ENCODE measurements around the gene CRLF1.
A peak's percentile ranks its signal among the peaks of the same experiment; 100 is the strongest.

CRLF1 gene

GRCh38 chr19:18645035-18645511 lies 38.5 kb upstream of the CRLF1 start:
- H3K4me3 ChIP-seq (ENCODE audit: low read depth, low read length): no peak overlapping the region
- no peak for TF ChIP-seq CTCF (IDR thresholded peaks at IDR 0.05; ENCODE audit: low read depth, low read length)

- no peak overlapping the region for H3K4me3 ChIP-seq (ENCODE audit: low read depth, low read length)
- no peak for TF ChIP-seq CTCF (IDR thresholded peaks at IDR 0.05; ENCODE audit: low read depth, low read length)
Observed at GRCh38 chr19:18644196-18645034, 37.8 kb upstream of the CRLF1 start.

GRCh38 chr19:18639706-18640243 lies 33.2 kb upstream of the CRLF1 start:
- no peak for TF ChIP-seq CTCF (IDR thresholded peaks at IDR 0.05; ENCODE audit: low read depth, low read length)

GRCh38 chr19:18637673-18638630 lies 31.4 kb upstream of the CRLF1 start:
- no peak for TF ChIP-seq CTCF (IDR thresholded peaks at IDR 0.05; ENCODE audit: low read depth, low read length)
- peak overlapping the region; percentile 95 for H3K4me3 ChIP-seq (ENCODE audit: low read depth, low read length)

More at GRCh38 chr19:18639706-18640243, 33.2 kb upstream of the CRLF1 start:
- no peak overlapping the region for H3K4me3 ChIP-seq (ENCODE audit: low read depth, low read length)

GRCh38 chr19:18636969-18637629 lies 30.5 kb upstream of the CRLF1 start, which contains the start of gene KLHL26:
KLHL26 (plus strand) TSS chr19:18637028; CDS start chr19:18637055, 27 bp downstream.
- TF ChIP-seq CTCF (IDR thresholded peaks at IDR 0.05; ENCODE audit: low read depth, low read length): no peak
- peak within 1 kb of the TSS; percentile 95 for H3K4me3 ChIP-seq (ENCODE audit: low read depth, low read length)

GRCh38 chr19:18636183-18636968 lies 29.8 kb upstream of the CRLF1 start:
- no peak for TF ChIP-seq CTCF (IDR thresholded peaks at IDR 0.05; ENCODE audit: low read depth, low read length)
- peak overlapping the region; percentile 95 for H3K4me3 ChIP-seq (ENCODE audit: low read depth, low read length)
